Retinal pigment epithelial cell (primary cell): ENCODE measurements around the gene OR4K14.

ENCODE experiments used
- DNase-seq: peaks from one replicate; pipeline ENCODE4 v3.0.0-alpha.2; 2010; ENCODE audit warnings: low read depth
- H3K4me3 ChIP-seq: 2 replicates; pipeline ENCODE4 v1.5.1; 2011; ENCODE audit warnings: mild to moderate bottlenecking, low read length, control low read depth, moderate library complexity
- CTCF ChIP-seq: conservative IDR thresholded peaks from 2 replicates; pipeline ENCODE4 v1.5.1; 2011; ENCODE audit warnings: low read depth, low read length, control low read depth, inconsistent platforms

OR4K14 gene

GRCh38 chr14:20019257-20019865 lies at the start of gene OR4K14:
Gene OR4K14, minus strand, starts transcription at chr14:20019307. Its CDS starts 4,114 bp downstream, at chr14:20015193.
- TF ChIP-seq CTCF, result no peak
- no peak for DNase-seq
- H3K4me3 ChIP-seq, result no peak within 1 kb of the TSS

- H3K4me3 ChIP-seq, result no peak within 1 kb of the TSS
- no peak for DNase-seq
- TF ChIP-seq CTCF, result no peak
Measured at GRCh38 chr14:20059745-20060144, 40.6 kb upstream of the OR4K14 start, which contains the start of gene OR4L1. Gene OR4L1, plus strand, starts transcription at chr14:20060045. Its CDS starts 0 bp downstream, at chr14:20060045.

GRCh38 chr14:20048202-20048601 lies 29.1 kb upstream of the OR4K14 start:
- no peak for TF ChIP-seq CTCF
- DNase-seq, result no peak

GRCh38 chr14:20044243-20044642 lies 25.1 kb upstream of the OR4K14 start:
- H3K4me3 ChIP-seq, result no peak overlapping the region
- no peak for TF ChIP-seq CTCF
- no peak for DNase-seq

More at GRCh38 chr14:20048202-20048601, 29.1 kb upstream of the OR4K14 start:
- H3K4me3 ChIP-seq, result no peak overlapping the region

- no peak for DNase-seq
- no peak within 1 kb of the TSS for H3K4me3 ChIP-seq
- TF ChIP-seq CTCF, result no peak
Measured at GRCh38 chr14:20035938-20036337, 16.8 kb upstream of the OR4K14 start, which contains the start of gene OR4K13. Gene OR4K13, minus strand, starts transcription at chr14:20036038. Its CDS starts 1,280 bp downstream, at chr14:20034758.

- DNase-seq, result no peak
- TF ChIP-seq CTCF, result no peak
Measured at GRCh38 chr14:20035449-20035848, 16.3 kb upstream of the OR4K14 start.

GRCh38 chr14:20031058-20031457 lies 12.0 kb upstream of the OR4K14 start:
- DNase-seq, result no peak
- H3K4me3 ChIP-seq, result no peak overlapping the region
- no peak for TF ChIP-seq CTCF

More at GRCh38 chr14:20035449-20035848, 16.3 kb upstream of the OR4K14 start:
- no peak overlapping the region for H3K4me3 ChIP-seq
